ENCODE measurements around the gene UCP2.
"Not testable (repeated sequence)": the region's sequence is repeated elsewhere in the genome, so short reads cannot be mapped to it uniquely, and the experiment has no call there.

Gene UCP2

GRCh38 chr11:73946798-73947458 lies 35.7 kb downstream of the UCP2 start:
- no peak for DNase-seq (ENCODE audit: extremely low read depth in 1 of 2, low read depth in 1 of 2)

- DNase-seq (ENCODE audit: extremely low read depth in 1 of 2, low read depth in 1 of 2) = no peak
Observed at GRCh38 chr11:73945396-73945795, 37.2 kb downstream of the UCP2 start.

DNA sequence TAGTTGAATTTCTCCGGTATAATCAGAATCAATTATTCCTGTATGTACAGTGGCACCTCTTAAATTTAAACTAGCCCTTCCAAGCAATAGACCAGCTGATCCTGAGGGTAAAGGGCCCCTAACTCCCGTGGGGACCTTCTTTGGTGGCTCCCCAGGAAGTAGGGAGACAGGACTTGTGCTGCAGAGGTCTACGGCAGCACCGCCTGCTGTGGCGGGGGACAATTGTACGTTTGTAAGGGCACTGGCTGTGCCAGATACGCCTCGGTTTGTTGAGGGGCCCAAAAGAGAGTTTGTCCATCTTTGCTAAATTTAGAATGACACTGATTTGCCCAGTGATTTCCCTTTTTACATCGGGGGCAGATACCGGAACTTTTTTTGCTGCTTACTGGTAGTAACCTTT lies 37.7 kb downstream of the UCP2 start:
- no peak for DNase-seq (ENCODE audit: extremely low read depth in 1 of 2, low read depth in 1 of 2)

- no peak for DNase-seq (ENCODE audit: extremely low read depth in 1 of 2, low read depth in 1 of 2)
Observed at GRCh38 chr11:73944085-73944484, 38.6 kb downstream of the UCP2 start.

DNA sequence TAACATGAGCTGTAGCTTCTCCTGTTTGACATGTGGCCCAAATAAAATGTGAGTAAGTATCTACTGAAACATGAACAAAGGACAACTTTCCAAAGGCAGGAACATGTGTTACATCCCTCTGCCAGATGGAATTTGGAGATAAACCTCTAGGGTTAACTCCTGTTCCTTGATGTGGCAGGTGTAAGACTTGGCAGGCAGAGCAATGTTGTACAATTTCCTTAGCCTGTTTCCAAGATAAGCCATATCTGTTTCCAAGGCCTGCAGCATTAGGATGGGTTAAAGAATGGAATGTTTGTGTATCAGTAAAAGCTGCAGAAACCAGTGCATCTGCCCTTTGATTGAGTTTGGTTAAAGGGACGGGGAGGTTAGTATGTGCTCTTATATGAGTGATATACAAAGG lies 40.6 kb downstream of the UCP2 start:
- DNase-seq (ENCODE audit: extremely low read depth in 1 of 2, low read depth in 1 of 2) = no peak

GRCh38 chr11:73940801-73941570 lies 41.7 kb downstream of the UCP2 start:
- no peak for DNase-seq (ENCODE audit: extremely low read depth in 1 of 2, low read depth in 1 of 2)

GRCh38 chr11:73939096-73939495 lies 43.5 kb downstream of the UCP2 start:
- no peak for DNase-seq (ENCODE audit: extremely low read depth in 1 of 2, low read depth in 1 of 2)

GRCh38 chr11:73936047-73936446 lies 46.6 kb downstream of the UCP2 start:
- DNase-seq (ENCODE audit: extremely low read depth in 1 of 2, low read depth in 1 of 2) = not testable (repeated sequence)

DNA sequence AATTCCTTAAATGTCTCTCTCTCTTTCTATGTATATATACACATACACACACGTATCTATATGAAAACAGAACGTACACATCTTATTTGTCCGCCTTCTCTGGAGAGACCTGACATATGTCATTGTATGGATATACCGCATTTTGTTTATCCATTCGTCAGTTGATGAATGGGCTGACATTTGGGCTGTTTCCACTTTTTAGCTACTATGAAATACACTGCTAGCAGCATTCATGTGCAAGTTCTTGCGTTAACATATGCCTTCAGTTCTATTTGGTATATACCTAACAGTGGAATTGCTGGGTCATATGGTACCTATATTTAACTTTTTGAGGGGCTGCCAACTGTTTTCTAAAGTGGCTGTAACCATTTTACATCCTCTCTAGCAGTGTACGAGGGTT lies 49.9 kb downstream of the UCP2 start:
- DNase-seq (ENCODE audit: extremely low read depth in 1 of 2, low read depth in 1 of 2) = no peak

- no peak for DNase-seq (ENCODE audit: extremely low read depth in 1 of 2, low read depth in 1 of 2)
Observed at GRCh38 chr11:73931951-73932350, 50.7 kb downstream of the UCP2 start.

DNA sequence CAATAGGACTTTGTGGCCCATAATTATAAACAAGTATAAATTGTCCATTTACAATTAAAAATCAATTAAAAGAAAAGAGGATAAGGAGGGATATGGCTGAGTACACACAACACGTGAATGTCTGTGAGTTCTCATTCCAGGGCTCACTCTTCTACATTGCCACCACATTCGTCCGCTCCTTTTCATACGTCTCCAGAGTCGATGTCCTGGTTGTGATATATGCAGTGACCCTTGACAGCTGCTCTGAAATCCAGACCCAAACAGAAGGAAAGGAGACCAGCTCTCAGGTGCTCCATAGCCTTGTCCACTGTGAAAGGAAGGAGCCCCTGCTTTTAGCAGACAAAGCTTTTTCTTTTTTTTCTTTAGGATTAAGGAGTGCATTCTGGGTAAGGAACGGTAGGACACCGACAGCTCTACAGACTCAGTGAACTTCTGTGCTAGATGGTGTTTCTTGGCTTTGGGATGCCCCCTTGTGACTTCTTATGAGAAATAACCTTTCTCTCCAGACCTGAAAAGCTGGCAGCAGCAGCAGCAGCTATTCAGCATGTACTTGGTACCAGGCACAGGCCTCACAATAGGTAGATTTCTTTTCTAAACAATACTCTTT lies 51.5 kb downstream of the UCP2 start:
- no peak for DNase-seq (ENCODE audit: extremely low read depth in 1 of 2, low read depth in 1 of 2)

DNA sequence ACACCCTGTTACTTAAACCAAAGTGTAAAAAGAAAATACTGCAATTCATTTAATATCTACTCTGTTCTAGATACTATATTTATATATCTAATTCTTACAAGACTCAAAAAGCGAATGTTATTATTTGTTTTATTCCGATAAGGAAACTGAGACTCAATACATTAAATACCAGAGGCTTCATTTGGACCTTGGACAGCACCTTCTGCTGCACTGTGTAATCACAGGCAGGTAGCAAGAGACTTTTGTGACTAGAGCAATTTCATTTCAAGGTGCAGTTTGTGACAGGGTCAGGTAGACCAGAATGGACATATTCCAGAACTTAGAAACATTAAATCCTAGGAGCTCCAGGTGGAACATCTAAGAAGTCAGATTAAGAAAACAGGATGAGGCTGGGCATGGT lies 53.3 kb downstream of the UCP2 start:
- DNase-seq (ENCODE audit: extremely low read depth in 1 of 2, low read depth in 1 of 2) = no peak

All from stimulated activated CD8-positive, alpha-beta memory T cell treated with anti-CD3 and anti-CD28 coated beads, Interleukin-7, amount 100 ng/mL, for 48 hours (primary cell).